Measurements from ENCODE around the gene LY6G6C.

Gene LY6G6C

GRCh38 chr6:31741815-31742214 lies 20.3 kb upstream of the LY6G6C start:
- no peak for DNase-seq (ENCODE audit: low spot score)

DNA sequence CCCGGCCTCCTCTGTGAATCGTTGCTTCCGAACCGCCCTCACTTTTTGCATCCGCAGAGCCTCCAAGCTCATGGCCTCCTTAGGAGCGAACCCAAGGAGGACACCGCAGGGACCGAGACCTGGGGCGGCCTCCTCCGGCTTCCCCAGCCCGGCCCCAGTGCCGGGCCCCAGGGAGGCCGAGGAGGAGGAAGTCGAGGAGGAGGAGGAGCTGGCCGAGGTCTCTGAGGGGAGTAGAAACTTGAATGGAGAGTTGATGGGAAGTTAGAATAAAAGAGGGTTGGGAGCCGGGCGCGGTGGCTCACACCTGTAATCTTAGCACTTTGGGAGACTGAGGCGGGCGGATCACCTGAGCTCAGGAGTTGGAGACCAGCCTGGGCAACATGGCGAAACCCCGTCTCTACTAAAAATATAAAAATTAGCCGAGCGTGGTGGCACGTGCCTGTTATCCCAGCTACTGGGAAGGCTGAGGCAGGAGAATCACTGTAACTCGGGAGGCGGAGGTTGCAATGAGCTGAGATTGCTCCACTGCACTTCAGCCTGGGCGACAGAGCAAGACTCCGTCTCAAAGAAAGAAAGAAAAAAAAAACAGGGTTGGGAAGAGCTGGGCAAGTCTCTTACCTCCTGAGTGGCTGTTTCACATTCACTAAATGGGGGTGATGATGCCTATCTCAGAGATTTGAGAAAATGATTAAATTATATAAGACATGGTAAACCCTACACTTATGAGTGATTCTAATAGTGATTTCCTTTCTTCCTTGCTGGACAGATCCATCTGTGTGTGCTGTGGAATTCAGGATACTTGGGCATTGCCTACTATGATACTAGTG lies 19.1 kb upstream of the LY6G6C start:
- DNase-seq (ENCODE audit: low spot score) = peak; percentile 49

- DNase-seq (ENCODE audit: low spot score) = peak; percentile 100
These were observed 18.3 kb upstream of the LY6G6C start, which contains the start of gene MSH5 for GRCh38 chr6:31739639-31740396. Gene MSH5, plus strand, starts transcription at chr6:31740005. Its CDS starts 462 bp downstream, at chr6:31740467.

DNA sequence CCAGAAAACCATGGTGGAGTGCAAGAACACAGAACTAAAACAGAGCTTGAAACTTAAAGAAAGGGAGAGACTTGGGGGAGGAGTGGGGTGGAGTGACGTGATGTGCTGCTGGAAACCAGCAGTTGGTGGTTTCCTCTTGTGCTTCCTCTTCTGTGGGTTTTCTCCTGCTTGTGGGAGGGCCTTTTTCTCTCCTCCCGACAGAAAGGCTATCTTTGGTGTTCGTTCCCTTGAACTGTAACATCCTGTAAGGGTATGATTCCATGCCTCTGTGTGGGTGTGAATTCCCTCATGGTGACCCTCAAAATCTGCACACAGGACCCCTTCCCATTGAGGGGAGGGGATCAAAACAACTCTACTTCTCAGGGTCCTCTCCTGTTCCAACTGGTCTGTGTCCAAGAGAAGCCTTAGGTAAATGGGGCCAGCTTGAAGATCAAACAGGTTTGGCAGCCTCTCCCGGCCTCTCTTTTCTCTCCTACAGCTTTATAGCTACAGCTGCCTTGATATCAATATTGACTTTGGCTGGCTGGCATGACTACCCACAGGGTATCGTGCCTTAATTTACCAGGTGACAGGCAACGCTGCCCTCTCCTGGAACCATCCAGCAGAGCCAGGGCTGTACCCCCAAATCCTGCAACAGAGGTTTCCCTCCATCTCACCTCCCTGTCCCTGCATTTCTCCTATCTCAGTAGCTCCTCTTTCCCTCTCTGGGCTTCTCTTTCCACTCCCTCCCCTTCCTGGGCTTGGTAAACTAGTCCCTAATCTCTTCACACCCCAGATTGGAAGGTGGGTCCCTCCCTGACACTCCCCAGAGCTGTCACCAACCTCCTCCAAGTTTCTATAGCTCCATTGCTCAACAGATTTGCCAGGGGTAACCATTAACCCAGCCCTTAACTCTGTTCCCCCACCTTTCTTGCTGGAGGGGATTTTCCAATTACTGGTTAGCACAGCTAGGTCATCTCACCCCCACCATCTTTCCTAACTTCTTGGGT lies 16.7 kb upstream of the LY6G6C start:
- DNase-seq (ENCODE audit: low spot score) = peak; percentile 91

GRCh38 chr6:31737315-31737990 lies 15.9 kb upstream of the LY6G6C start:
- DNase-seq (ENCODE audit: low spot score) = no peak

DNA sequence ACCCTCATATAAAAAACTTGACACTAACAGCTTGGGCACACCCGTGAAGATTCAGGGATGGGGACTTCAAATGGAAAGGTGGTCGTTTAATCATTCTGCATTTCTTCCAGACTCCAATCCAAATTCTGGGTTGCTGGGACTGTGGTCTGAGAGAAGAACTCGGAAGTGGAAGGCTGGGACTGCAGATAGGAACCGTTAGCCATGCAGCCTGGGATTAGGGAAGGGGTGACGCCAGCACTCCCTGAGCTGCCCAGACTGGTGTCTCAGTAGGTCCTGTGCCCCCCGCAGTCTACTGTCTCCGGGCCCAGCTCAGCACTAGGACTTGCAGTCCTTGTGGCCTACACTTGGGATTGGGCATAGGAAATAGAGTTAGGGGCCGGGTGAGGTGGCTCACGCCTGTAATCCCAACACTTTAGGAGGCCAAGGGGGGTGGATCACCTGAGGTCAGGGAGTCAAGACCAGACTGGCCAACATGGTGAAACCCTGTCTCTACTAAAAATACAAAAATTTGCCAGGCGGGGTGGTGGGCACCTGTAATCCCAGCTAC lies 15.3 kb upstream of the LY6G6C start:
- no peak for DNase-seq (ENCODE audit: low spot score)

GRCh38 chr6:31736021-31736767 lies 14.6 kb upstream of the LY6G6C start, which contains the start of gene CLIC1:
Gene CLIC1, minus strand, starts transcription at chr6:31736530. Its CDS starts 230 bp downstream, at chr6:31736300.
- DNase-seq (ENCODE audit: low spot score) = peak; percentile 92

DNA sequence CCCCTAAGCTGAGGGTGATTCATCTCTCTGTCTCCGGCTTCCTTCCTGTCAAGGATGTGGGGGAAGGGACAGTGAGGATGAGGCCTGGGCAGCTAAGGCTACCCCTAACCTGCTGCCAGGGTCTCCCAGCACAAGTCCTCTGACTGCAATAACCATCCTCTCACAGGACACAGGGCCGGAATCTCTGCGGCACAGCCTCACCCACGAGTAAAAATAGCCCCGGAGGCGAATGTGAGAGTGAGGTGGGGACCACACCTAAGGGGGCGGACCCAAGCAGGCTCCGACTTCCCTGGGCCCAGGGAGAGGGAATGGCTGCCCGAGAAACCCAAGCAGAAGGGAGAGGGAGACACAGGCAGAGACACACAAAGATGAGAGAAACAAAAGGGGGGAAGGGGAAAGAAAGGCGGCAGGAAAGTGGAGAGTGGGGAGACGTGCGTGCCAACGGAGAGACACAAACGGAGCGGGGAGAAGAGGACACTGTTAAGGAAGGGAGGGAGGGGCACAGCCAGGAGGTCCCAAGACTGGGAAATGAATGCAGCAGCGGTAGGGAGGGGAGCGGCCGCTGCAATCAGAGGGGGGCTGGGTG lies 13.4 kb upstream of the LY6G6C start:
- peak; percentile 91 for DNase-seq (ENCODE audit: low spot score)

GRCh38 chr6:31734247-31734820 lies 12.8 kb upstream of the LY6G6C start:
- DNase-seq (ENCODE audit: low spot score) = no peak

DNA sequence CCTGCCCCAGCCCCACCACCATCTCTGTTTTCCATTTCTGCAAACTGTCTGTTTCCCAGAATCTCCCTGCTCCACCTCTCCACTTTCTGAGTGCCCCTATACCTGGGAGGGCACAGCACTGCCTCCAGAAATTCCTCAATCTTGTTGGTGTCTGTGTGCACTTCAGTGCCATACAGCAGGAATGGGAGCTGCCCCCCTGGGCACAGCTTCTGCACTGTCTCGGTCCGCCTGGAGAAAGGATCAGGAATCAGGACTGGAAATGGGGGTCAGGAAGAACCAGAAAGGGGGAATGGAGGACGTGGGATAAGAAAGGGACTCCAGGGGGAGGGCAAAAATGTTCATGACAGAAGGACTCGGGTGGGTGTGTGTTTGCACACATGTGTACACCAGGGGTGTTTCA lies 12.2 kb upstream of the LY6G6C start:
- DNase-seq (ENCODE audit: low spot score) = no peak

GRCh38 chr6:31732029-31732428 lies 10.5 kb upstream of the LY6G6C start:
- DNase-seq (ENCODE audit: low spot score) = no peak

DNA sequence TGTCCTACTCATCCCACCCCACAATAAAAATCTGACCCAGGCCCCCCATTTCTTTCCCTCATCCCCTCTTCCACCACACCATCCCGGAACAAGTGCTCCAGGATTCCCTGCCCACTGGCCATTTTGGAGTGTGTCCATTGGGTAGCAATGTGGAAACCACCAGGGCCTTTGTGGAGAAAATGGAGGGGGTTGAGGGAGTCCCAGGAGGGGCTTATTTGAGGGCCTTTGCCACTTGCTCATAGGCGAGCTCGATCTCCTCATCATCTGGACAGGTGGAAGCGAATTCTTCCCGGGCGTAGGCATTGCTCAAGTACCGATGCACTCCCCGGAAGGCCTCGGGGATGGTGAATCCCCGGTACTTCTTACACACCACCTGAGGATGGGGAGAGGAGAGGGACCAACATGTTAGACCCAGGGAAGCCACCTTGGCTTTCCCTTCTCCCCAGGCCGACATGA lies 9.1 kb upstream of the LY6G6C start:
- no peak for DNase-seq (ENCODE audit: low spot score)

DNA sequence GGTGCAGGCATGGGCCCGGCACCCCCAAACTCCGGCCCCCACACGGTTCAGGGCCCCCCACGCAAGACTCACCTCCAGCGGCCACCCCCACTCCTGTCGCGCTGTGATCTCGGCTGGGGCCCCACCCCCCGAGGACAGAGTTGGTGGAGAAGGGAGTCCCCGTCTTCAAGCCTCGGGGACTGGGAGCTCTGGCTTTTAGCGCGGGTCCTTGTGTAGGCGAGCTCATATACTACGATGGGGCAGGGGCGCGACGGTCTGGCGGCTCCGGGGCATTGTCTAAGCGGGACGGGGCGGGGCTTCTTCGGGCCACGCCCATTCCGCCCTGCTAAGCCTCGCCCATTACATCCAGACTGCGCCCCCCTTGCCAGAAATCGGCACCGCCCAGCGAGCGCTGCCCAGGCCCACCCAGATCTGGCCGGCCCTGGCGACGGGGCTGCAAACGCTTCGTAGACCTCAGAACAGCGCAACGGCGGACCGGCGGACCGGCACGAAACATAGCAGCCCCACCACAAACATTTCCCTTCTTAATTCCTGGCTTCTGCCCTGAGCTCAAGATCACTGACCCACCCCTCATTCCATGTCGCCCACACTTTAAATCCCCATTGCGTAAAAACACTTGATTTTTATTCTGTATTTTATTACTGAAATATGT lies 8.6 kb upstream of the LY6G6C start:
- peak; percentile 88 for DNase-seq (ENCODE audit: low spot score)

- DNase-seq (ENCODE audit: low spot score) = peak; percentile 87
These were observed 8.0 kb upstream of the LY6G6C start for GRCh38 chr6:31729515-31729978.

- no peak for DNase-seq (ENCODE audit: low spot score)
These were observed 7.4 kb upstream of the LY6G6C start, which contains the start of gene DDAH2 for GRCh38 chr6:31728767-31729514. Gene DDAH2, minus strand, starts transcription at chr6:31729299. Its CDS starts 138 bp downstream, at chr6:31729161.

- no peak for DNase-seq (ENCODE audit: low spot score)
These were observed 6.4 kb upstream of the LY6G6C start for GRCh38 chr6:31727717-31728671.

All from kidney tubule cell (primary cell).